H54 (cell line): ENCODE measurements around the gene PLPPR3.
"Not testable (repeated sequence)": the region's sequence is repeated elsewhere in the genome, so short reads cannot be mapped to it uniquely, and the experiment has no call there.

ENCODE experiments used
- DNase-seq: peaks from one replicate; pipeline ENCODE4 v3.0.0; 2011; ENCODE audit warnings: low spot score, mixed read lengths; ENCODE audit not compliant: insufficient read length
- FAIRE-seq: peaks from 3 replicates; lab custom pipeline; 2011; peaks lifted over from hg19 to GRCh38; lab: Jason Lieb, UNC
- POLR2A ChIP-seq: IDR thresholded peaks from 2 replicates; pipeline ENCODE4 v1.6.1; 2011; ENCODE audit warnings: low read depth, mild to moderate bottlenecking, low read length

PLPPR3 gene

DNA sequence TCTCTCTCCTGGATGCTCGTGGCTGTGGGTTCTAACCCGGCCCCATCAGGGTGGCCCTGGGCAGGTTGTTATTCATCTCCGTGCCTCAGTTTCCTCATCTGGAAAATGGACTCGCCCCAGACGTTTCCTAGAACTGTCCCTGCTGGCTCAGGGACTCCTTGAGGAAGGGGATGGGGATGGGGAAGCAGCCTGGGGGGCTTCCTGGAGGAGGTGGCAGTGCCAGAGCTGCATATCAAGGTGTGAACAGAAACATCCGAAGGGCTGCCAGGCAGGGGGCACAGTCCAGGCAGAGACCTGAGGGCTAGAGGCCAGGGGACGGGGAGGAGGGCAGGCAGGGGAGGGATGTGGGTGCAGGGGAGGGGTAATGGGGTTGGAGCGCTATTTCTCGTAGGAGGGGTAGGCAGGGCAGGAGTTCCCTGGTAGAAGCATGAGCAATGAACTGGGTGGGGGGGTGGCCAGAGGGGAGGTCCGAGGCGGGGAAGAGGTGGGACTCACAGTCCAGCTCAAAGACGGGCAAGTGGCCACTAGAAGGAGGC lies 26.7 kb upstream of the PLPPR3 start:
- TF ChIP-seq POLR2A, result no peak
- FAIRE-seq (no peak), DNase-seq (no peak)

DNA sequence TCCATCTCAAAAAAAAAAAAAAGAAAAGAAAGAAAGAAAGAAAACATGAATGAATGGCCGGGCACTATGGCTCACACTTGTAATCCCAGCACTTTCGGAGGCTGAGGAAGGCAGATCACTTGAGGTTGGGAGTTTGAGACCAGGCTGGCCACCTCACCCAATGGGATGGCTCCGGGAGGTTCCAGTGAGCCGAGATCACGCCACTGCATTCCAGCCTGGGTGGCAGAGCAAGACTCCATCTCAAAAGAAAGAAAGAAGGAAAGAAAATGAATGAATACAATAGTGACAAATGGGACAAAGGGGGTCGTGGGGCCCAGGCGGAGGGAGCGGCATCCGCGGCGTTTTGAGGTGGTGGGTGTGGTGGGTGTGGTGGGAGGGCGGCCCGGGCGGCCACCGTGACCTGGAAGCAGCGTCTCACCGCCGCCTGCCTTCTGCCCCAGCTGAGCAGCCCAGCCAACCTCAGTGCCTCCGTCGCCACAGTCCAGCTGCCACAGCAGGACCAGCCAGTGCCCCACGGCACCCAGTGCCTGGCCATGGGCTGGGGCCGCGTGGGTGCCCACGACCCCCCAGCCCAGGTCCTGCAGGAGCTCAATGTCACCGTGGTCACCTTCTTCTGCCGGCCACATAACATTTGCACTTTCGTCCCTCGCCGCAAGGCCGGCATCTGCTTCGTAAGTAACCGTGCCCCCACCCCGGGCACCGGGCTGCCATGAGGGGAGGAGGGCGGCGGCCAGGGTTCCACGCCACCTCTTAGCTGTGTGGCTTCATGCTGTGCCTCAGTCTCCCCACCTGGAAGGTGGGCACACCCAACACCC lies 24.2 kb upstream of the PLPPR3 start:
- FAIRE-seq (no peak), DNase-seq (no peak)
- no peak for TF ChIP-seq POLR2A

DNA sequence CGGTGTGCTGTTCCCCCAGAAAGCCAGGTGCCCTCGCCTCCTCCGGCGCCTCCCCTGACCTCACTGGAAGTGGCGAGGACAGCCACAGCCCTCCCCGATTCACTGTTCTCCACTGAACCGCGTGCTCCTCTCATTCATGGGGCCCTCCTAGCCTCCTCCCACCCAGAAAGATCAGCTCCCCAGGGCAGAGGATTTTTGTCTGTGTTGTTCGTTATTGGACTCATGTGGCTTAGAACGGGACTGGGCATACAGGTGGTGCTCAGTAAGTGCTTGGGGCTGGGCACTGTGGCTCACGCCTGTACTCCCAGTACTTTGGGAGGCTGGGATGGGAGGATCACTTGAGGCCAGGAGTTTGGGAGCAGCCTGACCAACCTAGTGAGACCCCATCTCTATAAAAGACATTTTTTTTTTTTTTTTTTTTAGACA lies 22.8 kb upstream of the PLPPR3 start:
- TF ChIP-seq POLR2A, result no peak
- DNase-seq, result no peak
- no peak for FAIRE-seq

DNA sequence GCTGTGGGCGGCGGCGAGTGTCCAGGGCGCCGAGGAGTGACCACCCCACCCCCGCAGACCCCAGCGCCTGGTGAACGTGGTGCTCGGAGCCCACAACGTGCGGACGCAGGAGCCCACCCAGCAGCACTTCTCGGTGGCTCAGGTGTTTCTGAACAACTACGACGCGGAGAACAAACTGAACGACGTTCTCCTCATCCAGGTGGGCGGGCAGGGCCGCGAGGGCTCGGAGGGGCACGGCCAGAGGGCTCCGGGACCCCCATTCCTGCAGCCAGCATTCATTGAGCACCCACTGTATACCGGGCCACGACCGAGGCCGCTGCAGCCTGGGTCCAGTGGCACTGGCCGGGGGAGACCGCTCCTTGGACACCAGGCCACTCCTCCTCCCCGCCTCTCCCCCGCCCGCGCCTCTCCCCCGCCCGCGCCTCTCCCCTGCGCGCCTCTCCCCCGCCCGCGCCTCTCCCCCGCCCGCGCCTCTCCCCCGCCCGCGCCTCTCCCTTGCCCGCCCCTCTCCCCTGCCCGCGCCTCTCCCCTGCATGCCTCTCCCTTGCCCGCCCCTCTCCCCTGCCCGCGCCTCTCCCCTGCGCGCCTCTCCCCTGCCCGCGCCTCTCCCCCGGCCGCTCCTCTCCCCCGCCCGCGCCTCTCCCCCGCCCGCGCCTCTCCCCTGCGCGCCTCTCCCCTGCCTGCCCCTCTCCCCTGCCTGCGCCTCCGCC lies 22.2 kb upstream of the PLPPR3 start:
- TF ChIP-seq POLR2A, result no peak
- DNase-seq (no peak), FAIRE-seq (no peak)

DNA sequence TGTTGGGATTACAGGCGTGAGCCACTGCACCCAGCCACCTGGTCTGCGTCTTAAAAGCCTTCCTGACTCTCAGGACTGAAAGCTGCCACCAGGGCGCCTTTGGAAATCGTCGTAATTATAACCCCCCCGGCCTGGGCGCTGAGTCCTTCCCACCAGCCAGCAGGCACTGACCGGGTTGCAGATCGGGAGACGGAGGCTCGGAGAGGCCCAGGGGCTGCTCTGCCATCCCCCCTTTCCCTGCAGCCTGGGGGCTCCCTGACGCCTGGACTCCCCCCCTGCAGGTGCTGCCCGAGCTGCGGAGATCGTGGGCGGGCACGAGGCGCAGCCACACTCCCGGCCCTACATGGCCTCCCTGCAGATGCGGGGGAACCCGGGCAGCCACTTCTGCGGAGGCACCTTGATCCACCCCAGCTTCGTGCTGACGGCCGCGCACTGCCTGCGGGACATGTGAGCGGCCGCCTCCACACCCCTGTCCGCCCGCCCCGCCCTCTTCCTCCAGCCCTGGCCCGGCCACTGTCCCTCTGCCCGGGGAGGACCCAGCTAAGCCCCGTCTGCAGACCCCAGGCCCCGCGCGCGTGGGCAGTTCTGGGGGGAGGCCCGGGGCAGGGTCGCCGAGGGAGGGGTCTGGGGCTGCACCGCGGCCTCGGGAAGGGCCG lies 21.6 kb upstream of the PLPPR3 start:
- TF ChIP-seq POLR2A, result no peak
- FAIRE-seq (no peak), DNase-seq (no peak)

DNA sequence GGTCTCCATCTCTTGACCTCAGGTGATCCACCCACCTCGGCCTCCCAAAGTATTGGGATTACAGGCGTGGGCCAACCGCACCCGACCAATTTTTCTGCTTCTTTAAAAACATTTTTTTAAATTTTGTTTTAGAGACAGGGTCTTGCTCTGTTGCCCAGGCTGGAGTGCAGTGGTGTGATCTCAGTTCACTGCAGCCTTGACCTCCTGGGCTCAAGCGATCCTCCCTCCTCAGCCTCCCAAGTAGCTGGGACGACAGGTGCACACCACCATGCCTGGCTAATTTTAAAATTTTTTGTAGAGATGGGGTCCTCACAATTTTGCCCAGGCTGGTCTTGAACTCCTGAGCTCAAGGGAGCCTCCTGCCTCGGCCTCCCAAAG lies 21.0 kb upstream of the PLPPR3 start:
- not testable (repeated sequence) for DNase-seq, FAIRE-seq

DNA sequence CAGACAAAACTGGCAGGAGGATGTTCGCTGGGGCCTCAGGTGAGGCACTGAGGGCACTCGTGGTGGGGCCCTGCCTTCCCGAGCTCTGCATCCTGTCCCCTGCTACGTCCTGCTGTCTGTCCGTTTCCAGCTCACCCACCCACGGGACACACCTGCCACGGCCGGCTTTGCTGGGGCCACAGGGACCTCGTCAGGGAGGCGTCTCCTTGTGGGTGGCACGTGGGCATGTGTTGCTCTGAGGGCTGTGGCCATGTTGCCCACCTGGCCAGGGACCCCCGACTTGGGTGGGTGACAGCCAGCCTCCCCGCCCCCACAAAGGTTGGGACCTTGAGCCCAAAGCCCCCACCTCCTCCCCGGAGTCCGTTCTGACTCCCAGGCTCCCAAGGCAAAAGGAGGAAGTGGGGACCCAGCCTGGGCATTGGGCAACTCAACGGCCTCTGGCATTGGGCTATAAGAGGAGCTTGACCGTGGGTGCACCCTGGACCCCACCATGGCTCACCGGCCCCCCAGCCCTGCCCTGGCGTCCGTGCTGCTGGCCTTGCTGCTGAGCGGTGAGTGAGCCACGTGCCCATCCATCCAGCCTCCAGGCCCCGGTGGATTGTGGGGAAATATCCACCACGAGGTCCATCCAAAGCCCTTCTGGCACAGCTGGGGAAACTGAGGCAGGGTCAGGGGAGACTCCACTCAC lies 18.9 kb upstream of the PLPPR3 start, which contains the start of gene PRTN3:
Gene PRTN3 (plus strand): TSS at position 481 of the 688 bp plus-strand sequence. CDS start 10 bp downstream, at position 491.
- DNase-seq (no peak), FAIRE-seq (no peak)
- no peak for TF ChIP-seq POLR2A

DNA sequence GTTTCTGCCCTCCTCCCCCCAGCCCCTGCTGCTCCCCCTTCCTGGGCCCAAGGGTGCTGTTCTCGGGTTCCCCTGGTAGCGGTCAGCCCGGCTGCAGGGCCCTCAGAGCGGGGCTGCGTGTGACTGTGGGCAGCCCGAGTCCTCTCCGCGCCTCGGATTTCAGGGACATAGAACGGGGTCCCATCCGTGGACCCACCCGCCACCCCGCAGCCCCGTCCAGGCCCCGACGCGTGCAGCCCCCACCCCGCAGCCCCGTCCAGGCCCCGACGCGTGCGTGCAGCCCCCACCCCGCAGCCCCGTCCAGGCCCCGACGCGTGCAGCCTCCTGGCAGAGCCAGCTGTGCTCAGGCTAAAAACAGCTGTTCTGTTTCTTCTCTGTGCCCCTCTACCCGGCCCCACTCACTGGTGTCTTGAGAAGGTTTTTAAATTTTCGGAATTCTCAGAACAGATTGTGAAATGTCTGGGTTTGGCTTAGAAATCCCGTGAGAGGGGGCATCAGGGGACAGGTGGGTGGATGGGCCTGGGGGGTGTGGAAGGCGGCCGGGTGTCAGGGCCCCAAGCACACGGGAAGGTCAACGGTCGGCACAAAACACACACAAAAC lies 13.6 kb upstream of the PLPPR3 start:
- no peak for TF ChIP-seq POLR2A
- FAIRE-seq, result no peak
- no peak for DNase-seq

DNA sequence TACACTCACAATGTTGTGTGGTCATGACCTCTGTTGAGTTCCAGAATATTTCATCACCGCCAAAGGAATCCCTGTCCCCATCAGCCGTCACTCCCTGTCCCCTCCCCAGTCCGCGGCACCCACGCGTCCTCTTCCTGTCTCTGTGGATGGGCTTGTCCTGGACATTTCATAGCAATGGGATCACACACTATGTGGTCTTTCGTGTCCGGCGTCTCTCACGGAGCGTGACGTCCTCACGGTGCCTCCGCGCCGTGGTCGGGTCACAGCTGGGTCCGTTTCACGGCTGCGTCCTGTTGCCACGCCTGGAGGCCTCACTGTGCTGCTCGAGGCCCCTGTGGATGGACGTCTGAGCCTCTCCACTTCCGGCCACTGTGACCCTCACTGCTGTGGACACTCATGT lies 12.5 kb upstream of the PLPPR3 start:
- TF ChIP-seq POLR2A, result no peak
- FAIRE-seq (no peak), DNase-seq (no peak)

DNA sequence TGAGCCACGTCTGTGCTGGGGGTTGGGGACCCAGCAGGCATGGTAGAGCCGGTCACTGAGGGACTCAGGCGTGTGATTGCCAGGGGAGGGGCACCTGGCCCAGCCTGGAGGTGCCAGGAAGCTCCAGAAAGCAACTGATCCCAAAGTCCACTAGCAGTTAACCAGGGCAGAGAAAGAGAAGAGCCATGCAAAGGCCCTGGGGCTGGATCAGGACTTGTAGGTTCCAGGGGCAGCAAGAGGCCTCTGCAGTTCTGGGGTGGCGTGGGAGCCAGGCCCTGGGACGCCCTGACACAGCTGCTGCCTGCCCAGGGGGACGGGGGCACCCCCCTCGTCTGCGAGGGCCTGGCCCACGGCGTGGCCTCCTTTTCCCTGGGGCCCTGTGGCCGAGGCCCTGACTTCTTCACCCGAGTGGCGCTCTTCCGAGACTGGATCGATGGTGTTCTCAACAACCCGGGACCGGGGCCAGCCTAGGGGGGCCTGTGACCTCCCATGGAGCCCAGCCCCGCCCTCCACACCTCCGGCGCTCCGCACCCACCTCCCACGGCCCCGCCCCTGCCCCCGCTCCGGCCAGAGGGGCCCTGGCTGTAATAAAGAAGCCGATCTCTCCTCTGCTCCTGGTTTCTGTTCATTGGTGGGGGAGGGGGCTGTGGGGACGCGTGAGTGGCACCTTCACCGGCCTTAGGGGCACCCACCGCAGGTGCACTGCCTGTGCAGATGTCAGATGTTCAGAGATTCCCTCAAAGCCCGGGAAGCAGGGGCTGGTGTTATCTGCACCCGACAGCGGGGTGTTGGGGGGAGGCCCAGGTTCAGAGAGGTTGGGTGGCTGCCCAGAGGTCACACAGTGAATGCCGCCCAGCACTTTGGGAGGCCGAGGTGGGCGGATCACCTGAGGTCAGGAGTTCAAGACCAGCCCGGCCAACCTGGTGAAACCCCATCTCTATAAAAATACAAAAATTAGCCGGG lies 9.9 kb upstream of the PLPPR3 start:
- no peak for TF ChIP-seq POLR2A
- FAIRE-seq (no peak), DNase-seq (no peak)

DNA sequence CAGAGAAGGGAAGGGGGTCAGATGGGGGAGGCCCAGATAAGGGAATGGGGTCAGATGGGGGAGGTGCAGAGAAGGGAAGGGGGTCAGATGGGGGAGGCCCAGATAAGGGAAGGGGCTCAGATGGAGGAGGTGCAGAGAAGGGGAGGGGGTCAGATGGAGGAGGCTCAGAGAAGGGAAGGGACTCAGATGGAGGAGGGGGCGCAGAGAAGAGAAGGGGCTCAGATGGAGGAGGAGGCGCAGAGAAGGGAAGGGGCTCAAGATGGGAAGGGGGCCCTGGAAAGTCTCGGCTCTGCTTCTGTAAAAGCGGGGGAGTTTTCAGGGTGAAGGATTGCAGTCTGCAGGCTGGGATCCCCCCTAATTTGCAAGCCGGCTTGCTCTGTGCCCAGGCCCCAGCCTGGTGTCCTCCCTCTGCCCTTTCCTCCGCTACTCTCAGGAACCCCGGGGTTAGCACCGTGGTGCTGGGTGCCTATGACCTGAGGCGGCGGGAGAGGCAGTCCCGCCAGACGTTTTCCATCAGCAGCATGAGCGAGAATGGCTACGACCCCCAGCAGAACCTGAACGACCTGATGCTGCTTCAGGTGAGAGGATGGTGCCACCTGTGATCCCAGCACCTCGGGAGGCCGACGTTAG lies 7.5 kb upstream of the PLPPR3 start:
- DNase-seq, result no peak
- no peak for FAIRE-seq
- no peak for TF ChIP-seq POLR2A
